HG02588 (cell line): ENCODE data around the gene NDUFAF3.

Experiments
- ATAC-seq: cut with Tn5 transposase; IDR thresholded peaks from one replicate; pipeline ENCODE4 v1.9.1; 2021; ENCODE audit warnings: mild to moderate bottlenecking, moderate library complexity; ENCODE audit not compliant: unreplicated experiment

Gene NDUFAF3

GRCh38 chr3:49021813-49022687 lies at the start of gene NDUFAF3:
TSS of gene NDUFAF3 (plus strand) at chr3:49022121. CDS start at chr3:49022145, 24 bp downstream.
- peak; percentile 52 for ATAC-seq

DNA sequence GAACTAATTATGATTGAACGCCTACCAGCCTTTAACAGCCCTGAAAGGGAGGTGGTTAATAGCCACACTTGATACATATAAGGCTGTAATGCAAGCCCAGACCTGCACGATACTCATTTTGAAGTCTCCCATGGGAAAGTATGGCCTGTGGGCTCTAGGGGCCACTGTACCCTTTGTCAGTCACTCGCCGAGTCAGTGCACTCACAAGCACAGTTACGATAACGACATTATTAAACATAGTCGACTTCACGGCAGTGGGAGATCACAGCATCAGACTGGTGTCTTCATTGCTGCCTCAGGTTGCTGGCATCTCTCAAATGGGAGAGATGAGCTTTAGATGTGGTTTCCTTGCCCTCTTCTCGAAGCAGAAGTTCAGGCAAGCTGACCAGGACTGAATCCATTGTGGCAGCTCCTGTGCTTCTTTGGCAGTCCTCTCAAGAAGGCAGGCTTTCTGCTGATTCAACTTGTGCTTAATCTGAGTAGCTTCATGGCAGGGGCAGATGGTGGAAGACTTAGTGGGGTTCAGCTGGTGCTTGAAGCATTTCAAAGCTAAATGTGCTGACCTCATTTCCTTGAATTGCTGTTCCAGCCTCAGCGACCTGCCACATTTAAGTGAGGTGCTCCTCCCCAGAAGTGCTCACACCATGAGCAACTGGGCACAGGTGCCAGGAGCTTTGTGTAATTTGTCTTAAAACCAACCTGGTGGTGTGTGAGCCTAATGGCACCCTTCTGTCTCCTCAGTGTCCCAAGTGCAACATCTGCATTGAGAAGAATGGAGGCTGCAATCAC lies 47.7 kb upstream of the NDUFAF3 start:
- no peak for ATAC-seq

GRCh38 chr3:48979451-48979850 lies 42.5 kb upstream of the NDUFAF3 start:
- no peak for ATAC-seq

- ATAC-seq = no peak
Observed at GRCh38 chr3:48980295-48980694, 41.6 kb upstream of the NDUFAF3 start.

DNA sequence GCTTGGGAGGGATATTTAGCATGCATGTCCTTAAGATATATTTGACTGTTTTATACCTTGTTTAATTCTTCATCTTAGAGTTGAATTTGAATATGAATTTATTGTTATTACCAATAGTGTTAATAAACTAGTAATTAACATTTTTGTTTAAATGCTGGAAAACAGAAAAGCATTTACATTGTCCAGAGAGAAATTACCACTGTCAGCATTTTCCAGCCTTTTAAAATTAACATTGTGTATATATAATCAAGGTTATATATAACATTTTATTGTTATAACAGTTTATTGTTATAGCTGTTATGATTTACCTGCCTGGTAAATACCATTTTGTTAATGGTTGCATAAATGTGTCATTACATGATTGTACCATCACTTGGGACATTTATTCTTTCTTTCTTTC lies 39.9 kb upstream of the NDUFAF3 start:
- no peak for ATAC-seq

- no peak for ATAC-seq
Observed at GRCh38 chr3:48982686-48983085, 39.2 kb upstream of the NDUFAF3 start.

DNA sequence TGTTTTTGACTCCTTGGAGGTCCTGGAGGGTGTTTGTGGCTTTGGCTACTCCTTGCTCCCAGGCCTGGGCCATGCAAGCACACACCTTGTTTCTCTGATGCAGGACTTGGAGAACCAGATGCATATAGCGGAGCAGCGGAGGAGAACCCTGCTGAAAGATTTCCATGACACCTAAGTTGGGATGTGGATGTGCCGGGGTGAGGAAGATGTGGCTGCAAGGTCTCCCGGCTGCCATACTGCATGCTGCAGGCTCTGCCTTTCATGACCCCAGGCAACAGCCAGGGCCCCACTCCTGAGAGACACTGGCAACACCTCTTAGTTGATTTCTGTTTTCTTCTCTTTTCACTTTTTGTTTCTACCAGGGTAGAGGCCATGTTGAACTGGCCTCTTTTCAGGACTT lies 38.8 kb upstream of the NDUFAF3 start:
- ATAC-seq = no peak

DNA sequence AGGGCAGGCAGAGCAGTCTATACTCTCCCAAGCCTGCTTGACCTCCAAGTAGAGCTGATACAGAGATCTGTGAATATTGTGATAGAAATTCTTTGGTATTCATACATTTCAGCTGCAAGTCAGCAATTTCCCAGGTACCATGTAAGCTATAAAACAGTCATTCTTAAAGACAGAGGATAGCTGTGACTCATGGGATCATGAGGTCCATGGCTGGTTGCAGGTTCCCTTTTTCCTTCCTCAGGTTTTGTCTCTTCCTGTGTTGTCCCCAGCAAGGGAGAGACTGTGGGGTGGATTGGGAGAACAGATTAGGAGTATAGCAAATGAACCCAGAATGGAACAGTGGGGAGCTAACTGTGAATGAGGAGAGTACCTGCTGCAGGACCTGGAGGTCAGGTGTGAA lies 37.3 kb upstream of the NDUFAF3 start:
- no peak for ATAC-seq

GRCh38 chr3:48985831-48986376 lies 36.0 kb upstream of the NDUFAF3 start:
- ATAC-seq = no peak

DNA sequence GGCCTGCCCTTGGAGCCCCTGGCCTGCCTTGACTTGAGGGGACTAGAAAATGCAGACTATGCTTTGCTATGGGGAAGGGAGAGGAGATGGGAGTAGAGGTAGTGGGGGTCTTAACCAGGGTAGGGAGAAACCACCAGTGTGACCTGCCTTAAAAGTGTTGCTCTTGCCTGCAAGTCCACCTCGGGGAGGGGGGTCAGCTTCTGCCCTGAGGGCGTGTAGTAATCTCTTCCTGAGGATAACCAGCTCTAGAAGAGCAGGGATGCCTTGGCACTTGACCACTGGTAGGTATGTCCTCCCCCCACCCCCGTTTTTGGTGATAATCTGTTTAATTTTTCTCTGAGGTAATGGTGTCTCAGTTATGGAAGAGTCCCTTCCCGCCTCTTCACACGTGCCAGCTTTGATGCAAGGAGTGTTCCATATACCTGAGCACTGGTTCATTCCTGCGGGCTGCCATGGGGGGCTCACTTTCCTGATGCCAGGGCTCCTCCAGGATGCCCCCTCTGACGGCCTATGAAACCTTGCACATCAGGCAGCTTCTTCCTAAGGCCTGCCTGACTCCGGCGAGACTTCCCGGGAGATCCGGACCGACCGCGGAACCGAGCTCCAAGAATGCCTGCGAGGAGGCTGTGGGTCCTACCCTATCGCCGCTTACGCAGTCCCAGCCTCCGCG lies 32.7 kb upstream of the NDUFAF3 start:
- ATAC-seq = no peak

DNA sequence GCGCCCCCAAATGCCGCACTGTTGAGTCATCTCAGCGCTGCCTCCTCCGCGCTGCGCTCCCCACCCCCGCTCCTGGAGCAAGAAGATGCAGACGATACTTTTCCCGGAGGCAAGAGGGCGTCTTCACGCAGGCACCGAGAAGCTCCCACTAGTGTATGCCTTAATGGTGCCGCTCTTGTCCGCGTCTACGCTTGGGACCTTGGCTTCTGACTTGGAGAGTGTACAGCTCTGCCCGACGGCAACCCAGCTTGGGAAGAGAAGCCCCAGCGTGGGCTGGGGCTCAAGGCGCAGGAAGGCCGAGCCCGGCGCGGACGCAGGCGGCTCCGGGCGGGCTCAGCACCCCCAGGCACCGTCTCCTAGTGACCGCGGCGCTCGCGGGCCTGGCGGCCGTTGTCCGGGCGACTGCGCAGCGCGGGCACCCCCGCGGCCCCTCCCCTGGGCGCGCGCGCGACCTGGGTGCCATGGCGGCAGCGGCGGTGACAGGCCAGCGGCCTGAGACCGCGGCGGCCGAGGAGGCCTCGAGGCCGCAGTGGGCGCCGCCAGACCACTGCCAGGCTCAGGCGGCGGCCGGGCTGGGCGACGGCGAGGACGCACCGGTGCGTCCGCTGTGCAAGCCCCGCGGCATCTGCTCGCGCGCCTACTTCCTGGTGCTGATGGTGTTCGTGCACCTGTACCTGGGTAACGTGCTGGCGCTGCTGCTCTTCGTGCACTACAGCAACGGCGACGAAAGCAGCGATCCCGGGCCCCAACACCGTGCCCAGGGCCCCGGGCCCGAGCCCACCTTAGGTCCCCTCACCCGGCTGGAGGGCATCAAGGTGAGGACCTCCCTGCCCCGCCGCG lies 31.9 kb upstream of the NDUFAF3 start, which contains the start of gene P4HTM:
Gene P4HTM, plus strand, starts transcription at position 446 of the 840 bp plus-strand sequence. Its CDS starts 16 bp downstream, at position 462.
- ATAC-seq = peak; percentile 47

GRCh38 chr3:48990636-48991469 lies 31.1 kb upstream of the NDUFAF3 start:
- peak; percentile 19 for ATAC-seq

DNA sequence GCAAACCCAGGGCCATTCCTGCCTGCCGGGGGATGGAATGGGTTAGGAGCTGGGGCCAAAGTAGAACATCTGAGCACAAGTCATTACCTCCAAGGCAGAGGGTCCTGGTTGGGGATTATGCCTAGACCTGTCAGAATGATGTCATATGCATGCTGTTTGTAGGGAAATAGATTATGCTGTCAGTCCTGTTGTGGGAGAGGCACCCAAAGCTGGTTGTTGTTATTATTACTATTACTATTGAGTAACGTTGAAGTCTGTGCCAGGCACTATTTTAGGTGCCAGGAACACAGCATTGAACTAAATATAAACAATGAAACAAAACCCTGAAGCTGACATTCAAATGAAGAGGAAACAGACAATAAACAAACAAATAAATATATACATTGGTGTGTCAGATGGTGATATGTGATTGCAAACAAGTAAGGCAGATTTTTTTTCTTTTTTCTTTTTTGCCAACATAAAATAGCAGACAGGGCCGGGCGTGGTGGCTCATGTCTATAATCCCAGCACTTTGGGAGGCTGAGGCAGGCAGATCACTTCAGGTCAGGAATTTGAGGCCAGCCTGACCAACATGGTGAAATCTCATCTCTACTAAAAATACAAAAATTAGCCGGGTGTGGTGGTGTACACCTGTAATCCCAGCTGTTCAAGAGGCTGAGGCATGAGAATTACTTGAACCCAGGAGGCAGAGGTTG lies 29.9 kb upstream of the NDUFAF3 start:
- no peak for ATAC-seq

GRCh38 chr3:48993834-48994233 lies 28.1 kb upstream of the NDUFAF3 start:
- ATAC-seq = no peak

DNA sequence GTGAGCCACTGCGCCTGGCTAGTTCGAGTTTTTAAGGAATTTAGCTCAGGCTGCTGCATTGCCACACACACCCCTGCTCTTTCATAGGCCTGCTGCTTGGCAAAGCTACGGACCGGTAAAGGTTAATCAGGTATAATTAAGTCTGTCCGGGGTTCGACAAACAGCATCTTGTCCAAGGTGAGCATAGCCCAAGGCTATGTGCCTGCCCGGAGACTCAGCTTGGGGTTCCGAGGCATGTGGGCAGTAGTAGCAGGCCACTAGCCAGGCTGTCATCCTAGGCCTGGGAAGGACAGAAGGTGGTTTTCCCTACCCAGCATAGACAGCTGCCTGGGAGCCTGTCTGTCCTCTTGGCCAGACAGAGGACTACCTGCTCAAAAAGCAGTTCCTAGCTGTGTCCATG lies 25.3 kb upstream of the NDUFAF3 start:
- no peak for ATAC-seq

DNA sequence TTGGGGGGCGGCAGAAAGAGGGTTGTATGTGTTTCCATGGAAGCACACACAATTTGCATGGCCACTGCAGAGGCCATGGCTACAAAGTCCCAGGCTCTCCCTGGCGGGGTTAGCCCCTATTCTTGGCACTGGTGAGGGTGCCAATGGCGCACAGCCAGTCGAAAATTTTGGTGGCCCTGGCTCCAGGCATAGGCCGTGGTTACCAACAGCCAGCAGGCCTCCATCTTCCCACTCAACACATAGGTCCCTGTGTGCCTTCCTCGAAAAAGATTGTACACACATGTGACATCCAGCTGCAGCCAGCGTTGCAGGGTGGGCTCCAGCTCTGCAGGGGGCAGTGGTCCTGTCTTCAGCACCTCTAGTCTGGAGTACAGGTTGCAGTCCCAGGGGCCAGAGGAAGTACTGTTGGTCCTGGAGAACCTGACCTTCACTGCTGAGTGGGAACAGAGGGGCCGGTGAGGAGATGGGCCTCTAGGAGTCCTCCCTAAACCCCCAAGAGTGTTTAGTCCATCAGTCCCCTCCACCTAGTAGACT lies 24.8 kb upstream of the NDUFAF3 start:
- ATAC-seq = no peak

DNA sequence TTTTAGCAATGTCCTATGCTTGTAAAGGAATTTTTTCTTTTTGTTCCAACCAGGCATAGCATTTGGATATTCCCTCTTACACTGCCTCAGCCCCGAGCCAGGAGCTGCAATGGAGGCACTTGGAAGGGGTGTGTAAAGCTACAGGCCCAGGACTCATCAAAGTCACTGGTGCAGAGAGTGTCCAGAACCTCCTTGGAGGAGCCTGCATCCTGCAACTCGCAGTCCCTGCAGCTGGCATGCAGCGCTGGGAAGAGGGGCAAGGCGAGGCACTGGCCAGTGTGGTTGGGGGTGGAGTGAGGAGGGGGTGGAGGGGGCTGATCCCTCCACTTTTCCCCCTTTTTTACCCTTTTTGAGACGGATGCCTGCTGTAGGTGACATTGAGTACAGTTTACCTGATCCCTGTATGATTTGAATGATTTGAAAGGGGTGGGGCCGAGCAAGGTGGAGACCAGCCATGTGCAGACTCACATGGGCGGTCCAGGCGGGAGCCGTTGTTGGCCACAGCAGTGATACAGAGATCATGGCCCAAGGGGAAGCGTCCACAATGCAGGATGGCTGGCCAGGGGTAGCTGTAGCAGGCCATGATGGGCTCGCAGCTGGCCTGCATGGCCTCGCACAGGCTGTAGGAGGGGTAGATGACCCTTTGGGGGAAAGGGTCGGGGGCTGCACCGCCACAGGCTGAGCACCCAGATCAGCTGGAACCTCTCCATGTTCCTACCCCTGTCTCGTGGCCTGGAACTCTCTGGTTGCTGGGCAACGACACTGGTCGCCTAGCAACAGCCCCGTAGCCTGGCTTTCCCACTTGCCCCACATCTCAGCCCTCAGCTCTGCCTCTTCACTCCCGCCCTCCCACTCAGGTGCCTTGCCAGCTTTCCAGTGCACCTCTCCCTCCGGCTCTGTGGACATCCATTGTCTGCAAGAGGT lies 23.9 kb upstream of the NDUFAF3 start:
- no peak for ATAC-seq
